Cardiac fibroblast (primary cell): Measurements from ENCODE around the gene POU5F1.
"Not testable (repeated sequence)": the region's sequence is repeated elsewhere in the genome, so short reads cannot be mapped to it uniquely, and the experiment has no call there.

Experiments used
- DNase-seq, 2 donors: peaks; one replicate each; pipeline versions ENCODE4 v3.0.0 to v3.0.0-alpha.2; 2010; ENCODE audit warnings: low read depth in 2 of 2
- H3K4me3 ChIP-seq, 2 donors: replicated peaks in 1 of 2; 1 replicate in 1 of 2; 2 replicates in 1 of 2; pipeline ENCODE4 v1.5.1; 2011; ENCODE audit warnings: low read depth in 2 of 2, low read length in 2 of 2, mild to moderate bottlenecking in 2 of 2, moderate library complexity in 1 of 2
- TF ChIP-seq, protein P1 (sequence below): IDR thresholded peaks from one replicate; pipeline ENCODE4 v1.5.1; 2011; ENCODE audit warnings: low read depth, mild to moderate bottlenecking, low read length, inconsistent platforms

Gene POU5F1

DNA sequence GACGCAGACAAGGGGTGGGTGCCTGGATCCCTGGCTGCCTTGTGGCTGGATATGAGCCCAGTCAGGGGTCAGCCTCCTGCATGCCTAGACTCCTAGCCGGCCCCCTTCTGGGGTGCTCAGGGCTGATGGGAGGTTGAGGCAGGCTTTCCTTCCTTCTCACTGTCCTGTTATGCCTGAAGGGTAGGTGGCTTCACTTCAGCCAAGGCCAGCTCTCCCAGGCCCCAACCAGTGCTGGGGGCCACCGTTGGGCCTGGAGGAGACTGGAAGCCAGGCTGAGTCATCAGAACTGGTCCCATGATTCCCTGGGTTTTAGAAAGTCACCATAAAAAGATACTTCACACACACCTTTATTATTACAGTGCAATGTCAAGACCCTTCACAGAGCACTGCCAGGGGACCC, 2.9 kb upstream of the POU5F1 start:
- TF ChIP-seq, protein P1, sequence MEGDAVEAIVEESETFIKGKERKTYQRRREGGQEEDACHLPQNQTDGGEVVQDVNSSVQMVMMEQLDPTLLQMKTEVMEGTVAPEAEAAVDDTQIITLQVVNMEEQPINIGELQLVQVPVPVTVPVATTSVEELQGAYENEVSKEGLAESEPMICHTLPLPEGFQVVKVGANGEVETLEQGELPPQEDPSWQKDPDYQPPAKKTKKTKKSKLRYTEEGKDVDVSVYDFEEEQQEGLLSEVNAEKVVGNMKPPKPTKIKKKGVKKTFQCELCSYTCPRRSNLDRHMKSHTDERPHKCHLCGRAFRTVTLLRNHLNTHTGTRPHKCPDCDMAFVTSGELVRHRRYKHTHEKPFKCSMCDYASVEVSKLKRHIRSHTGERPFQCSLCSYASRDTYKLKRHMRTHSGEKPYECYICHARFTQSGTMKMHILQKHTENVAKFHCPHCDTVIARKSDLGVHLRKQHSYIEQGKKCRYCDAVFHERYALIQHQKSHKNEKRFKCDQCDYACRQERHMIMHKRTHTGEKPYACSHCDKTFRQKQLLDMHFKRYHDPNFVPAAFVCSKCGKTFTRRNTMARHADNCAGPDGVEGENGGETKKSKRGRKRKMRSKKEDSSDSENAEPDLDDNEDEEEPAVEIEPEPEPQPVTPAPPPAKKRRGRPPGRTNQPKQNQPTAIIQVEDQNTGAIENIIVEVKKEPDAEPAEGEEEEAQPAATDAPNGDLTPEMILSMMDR, result no peak
- H3K4me3 ChIP-seq, result no peak overlapping the region
- no peak for DNase-seq

DNA sequence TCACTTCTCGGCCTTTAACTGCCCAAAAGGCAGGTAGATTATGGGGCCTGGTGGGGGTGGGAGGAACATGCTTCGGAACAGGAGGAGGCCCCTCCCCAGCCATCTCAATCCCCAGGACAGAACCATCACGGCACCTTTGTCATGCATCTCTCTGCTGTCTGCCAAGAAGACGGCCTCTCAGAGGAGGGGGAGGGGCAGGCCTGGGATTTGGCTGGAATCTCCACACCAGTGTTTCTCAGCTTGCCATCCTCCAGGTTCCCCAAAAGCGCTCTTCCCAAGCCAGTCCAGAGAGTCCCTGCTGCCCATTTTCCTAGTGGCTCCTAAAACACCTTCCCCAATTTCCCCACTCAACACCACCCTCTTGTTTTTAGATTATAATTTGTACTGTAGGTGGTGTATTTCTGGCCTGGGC, 2.5 kb upstream of the POU5F1 start:
- no peak overlapping the region for H3K4me3 ChIP-seq
- no peak for DNase-seq
- TF ChIP-seq, protein P1, result no peak

DNA sequence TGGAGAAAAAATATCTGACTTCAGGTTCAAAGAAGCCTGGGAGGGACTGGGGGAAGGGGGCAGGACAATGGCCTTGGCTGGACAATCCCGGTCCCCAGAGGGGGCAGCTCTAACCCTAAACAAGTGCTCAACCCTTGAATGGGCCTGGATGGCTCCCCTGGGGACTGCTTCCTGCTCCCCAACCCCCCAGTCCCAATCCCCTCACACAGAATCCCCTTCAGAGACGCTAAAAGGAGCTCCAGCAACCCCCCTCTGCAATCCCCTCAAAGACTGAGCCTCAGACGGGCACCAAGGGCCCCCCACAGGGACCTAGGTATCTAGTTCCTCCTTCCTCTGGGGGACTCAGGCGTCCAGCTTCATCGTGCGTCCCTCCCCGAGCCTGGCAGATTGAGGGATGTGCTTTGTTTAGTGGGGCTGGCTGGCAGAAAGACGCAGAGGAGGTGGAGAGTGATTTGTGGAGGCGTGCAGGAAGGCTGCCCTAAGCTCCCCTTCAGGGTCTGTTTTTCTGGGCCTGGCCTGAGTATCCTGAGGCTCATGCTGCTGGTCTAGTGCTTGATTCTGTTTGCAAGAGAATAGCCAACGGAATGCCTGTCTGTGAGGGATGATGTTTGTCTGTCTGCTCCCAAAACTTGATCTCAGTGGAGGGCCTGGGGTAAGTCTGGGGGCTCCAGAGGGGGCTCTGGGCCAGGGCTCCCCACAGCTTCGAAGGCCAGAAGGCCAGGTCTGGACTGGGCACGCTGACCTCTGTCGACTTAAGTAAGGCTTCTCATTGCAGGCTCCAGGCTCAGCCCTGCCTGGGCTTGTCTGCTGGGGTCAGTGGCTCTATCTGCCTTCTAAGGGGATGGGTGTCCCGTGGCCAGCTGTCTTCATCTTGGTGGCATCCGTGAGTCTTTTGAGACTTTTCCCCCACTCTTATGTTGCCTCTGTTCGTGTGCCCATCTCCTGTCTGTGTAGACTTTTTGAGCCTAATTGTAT, 1.7 kb upstream of the POU5F1 start:
- H3K4me3 ChIP-seq, result no peak overlapping the region
- no peak for DNase-seq
- TF ChIP-seq, protein P1, result no peak

DNA sequence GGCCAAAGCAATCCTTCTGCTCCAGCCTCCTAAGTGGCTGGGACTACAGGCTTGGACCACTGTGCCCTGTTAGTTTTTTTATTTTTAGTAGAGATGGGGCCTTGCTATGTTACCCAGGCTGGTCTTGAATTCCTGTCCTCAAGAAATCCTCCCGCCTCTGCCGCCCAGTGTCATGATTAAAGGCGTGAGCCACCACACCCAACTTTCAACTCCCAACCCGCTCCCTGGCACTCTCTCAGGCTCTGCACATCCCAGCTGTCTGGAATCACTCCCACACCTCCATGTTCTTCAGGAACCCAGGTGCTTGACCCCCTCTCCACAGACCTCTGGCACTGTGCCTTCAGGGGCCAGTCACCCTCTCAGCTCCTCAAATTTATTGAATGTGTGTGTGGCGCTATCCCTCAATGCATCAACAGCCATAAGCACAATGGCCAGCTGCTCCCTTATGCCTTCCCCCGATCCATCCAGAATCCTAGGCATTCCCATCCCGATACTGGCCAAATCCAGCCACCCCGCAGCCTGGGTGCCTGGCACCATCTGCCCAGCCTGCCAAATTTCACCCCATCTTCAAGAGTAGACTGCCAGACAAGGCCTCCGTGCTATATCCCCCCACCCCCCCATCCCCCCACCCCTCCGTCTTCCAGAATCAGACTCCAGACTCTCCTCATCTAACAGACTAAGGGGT, 647 bp upstream of the POU5F1 start:
- no peak for DNase-seq
- H3K4me3 ChIP-seq, result no peak overlapping the region
- TF ChIP-seq, protein P1, result no peak

DNA sequence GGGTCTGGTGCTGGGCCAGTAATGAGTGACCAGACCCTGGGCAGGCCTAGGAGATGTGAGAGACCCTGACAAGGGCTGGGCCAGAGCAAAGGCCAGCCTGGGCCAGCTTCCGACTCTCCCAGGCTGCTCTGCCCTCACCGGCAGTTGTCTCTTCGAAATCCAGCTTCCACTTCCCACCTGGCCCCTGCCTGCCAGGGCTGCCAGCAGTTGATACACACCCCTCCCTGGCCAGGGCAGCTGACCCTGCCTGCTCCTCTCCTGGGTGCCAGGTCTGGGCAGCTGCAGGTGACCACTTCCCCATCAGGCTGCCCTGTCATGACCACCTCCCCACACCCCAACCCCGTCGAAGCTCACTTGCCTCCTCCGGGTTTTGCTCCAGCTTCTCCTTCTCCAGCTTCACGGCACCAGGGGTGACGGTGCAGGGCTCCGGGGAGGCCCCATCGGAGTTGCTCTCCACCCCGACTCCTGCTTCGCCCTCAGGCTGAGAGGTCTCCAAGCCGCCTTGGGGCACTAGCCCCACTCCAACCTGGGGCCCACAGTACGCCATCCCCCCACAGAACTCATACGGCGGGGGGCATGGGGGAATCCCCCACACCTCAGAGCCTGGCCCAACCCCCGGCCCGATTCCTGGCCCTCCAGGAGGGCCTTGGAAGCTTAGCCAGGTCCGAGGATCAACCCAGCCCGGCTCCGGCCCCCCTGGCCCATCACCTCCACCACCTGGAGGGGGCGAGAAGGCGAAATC, 453 bp downstream of the POU5F1 start:
- H3K4me3 ChIP-seq, DNase-seq: not testable (repeated sequence)

DNA sequence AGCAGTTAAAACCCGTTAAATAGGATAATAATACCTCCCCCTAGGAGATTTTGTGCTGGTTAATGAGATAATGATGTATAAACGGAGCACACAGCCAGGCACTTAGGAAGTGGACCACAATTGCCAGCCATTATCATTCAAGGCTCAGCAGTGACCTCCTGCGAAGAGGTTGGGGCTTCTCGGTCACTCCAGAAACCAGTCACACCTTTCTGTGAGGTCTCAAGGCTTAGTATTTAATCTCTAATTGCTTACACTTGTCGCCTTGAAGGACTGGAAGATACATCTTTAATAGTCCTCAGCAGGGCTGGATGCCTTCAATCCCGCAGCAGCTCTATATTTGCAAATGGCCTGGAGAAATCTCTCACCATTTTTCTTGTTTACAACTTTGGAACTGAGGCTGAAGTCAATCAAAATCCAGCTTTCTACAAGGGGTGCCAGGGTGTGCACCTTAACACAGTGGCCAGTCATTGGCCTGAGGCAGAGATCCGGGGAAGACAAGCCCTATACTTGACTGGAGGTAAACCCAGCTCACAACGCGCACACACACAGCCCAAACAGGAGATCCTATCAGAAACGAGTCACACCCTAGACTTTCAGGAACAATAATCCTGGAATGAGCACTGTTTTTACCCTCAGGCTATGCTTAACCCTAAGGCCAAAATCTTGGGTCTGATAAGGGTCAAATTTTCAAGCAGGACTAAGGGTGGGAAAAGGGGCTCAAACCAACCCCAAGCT, 1.2 kb downstream of the POU5F1 start:
- no peak for DNase-seq
- H3K4me3 ChIP-seq, result no peak overlapping the region
- TF ChIP-seq, protein P1, result no peak
